WTC11 (cell line): Measurements from ENCODE around the gene C1orf167.

Source experiments
- E2F4 ChIP-seq: sonication (generic); formaldehyde crosslinking; IDR thresholded peaks from 2 replicates; pipeline ENCODE4 v1.8.1; 2022; ENCODE audit warnings: low read depth, mild to moderate bottlenecking, moderate library complexity, missing genetic modification reagents, borderline replicate concordance
- FOXK1 ChIP-seq: sonication (generic); formaldehyde crosslinking; IDR thresholded peaks from 2 replicates; pipeline ENCODE4 v1.8.0; 2022; ENCODE audit warnings: mild to moderate bottlenecking, moderate library complexity, missing genetic modification reagents
- MYBL2 ChIP-seq: sonication (generic); formaldehyde crosslinking; IDR thresholded peaks from 2 replicates; pipeline ENCODE4 v1.8.1; 2023; ENCODE audit warnings: mild to moderate bottlenecking, moderate library complexity, missing genetic modification reagents
- TEAD4 ChIP-seq: sonication (generic); formaldehyde crosslinking; IDR thresholded peaks from 2 replicates; pipeline ENCODE4 v1.8.0; 2022; ENCODE audit warnings: mild to moderate bottlenecking, missing genetic modification reagents
- ZNF121 ChIP-seq: sonication (generic); formaldehyde crosslinking; IDR thresholded peaks from 2 replicates; pipeline ENCODE4 v1.8.0; 2023; ENCODE audit warnings: missing genetic modification reagents
- ZNF138 ChIP-seq: sonication (generic); formaldehyde crosslinking; conservative IDR thresholded peaks from 2 replicates; pipeline ENCODE4 v1.8.1; 2022; ENCODE audit warnings: mild to moderate bottlenecking, moderate library complexity, missing genetic modification reagents
- TF ChIP-seq, protein P1 (sequence below): fragments of 200-600 bp; IDR thresholded peaks from 2 replicates; pipeline ENCODE4 v1.8.0; 2022; ENCODE audit warnings: antibody characterized with exemption
- TF ChIP-seq, protein P2 (sequence below): sonication (generic); formaldehyde crosslinking; IDR thresholded peaks from 2 replicates; pipeline ENCODE4 v1.8.0; 2022; ENCODE audit warnings: missing genetic modification reagents
- TF ChIP-seq, protein P3 (sequence below): sonication (generic); formaldehyde crosslinking; conservative IDR thresholded peaks from 2 replicates; pipeline ENCODE4 v1.8.1; 2022; ENCODE audit warnings: mild to moderate bottlenecking, missing genetic modification reagents

DNA sequence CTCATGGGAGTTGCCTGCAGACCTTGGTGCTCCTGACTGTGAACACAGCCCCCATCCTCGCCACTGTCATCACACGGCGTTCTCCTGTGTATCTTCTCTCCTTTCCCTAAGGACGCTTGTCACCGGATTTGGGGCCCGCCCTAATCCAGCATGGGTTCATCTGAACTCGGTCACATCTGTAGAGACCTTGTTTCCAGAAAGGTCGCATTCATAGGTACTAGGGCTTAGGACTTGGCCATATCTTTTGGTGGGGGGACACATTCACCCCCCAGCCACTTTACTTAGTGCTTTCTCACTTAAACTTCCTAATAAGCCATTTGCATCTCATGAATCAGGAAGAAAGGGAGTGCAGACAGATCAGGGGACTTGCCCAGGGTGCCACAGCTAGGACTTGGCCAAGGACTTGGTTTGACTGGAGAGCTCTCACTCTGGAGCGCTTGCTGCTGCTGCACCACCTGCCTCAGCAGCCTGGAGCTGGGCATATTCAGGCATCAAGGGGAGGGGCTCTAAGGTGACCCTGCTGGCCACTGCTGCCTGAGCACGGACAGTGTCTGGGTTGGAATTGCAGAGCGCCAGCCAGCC is 75.9 kb downstream of the C1orf167 start:
- no peak for TF ChIP-seq FOXK1 (CRISPR knock-in tag)
- TF ChIP-seq TEAD4: no peak
- TF ChIP-seq, protein P1, sequence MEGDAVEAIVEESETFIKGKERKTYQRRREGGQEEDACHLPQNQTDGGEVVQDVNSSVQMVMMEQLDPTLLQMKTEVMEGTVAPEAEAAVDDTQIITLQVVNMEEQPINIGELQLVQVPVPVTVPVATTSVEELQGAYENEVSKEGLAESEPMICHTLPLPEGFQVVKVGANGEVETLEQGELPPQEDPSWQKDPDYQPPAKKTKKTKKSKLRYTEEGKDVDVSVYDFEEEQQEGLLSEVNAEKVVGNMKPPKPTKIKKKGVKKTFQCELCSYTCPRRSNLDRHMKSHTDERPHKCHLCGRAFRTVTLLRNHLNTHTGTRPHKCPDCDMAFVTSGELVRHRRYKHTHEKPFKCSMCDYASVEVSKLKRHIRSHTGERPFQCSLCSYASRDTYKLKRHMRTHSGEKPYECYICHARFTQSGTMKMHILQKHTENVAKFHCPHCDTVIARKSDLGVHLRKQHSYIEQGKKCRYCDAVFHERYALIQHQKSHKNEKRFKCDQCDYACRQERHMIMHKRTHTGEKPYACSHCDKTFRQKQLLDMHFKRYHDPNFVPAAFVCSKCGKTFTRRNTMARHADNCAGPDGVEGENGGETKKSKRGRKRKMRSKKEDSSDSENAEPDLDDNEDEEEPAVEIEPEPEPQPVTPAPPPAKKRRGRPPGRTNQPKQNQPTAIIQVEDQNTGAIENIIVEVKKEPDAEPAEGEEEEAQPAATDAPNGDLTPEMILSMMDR: no peak
- TF ChIP-seq, protein P2, sequence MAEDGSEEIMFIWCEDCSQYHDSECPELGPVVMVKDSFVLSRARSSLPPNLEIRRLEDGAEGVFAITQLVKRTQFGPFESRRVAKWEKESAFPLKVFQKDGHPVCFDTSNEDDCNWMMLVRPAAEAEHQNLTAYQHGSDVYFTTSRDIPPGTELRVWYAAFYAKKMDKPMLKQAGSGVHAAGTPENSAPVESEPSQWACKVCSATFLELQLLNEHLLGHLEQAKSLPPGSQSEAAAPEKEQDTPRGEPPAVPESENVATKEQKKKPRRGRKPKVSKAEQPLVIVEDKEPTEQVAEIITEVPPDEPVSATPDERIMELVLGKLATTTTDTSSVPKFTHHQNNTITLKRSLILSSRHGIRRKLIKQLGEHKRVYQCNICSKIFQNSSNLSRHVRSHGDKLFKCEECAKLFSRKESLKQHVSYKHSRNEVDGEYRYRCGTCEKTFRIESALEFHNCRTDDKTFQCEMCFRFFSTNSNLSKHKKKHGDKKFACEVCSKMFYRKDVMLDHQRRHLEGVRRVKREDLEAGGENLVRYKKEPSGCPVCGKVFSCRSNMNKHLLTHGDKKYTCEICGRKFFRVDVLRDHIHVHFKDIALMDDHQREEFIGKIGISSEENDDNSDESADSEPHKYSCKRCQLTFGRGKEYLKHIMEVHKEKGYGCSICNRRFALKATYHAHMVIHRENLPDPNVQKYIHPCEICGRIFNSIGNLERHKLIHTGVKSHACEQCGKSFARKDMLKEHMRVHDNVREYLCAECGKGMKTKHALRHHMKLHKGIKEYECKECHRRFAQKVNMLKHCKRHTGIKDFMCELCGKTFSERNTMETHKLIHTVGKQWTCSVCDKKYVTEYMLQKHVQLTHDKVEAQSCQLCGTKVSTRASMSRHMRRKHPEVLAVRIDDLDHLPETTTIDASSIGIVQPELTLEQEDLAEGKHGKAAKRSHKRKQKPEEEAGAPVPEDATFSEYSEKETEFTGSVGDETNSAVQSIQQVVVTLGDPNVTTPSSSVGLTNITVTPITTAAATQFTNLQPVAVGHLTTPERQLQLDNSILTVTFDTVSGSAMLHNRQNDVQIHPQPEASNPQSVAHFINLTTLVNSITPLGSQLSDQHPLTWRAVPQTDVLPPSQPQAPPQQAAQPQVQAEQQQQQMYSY: no peak
- TF ChIP-seq MYBL2 (CRISPR knock-in tag): no peak
- no peak for TF ChIP-seq ZNF121
- no peak for TF ChIP-seq ZNF138 (CRISPR knock-in tag)
- TF ChIP-seq E2F4 (CRISPR knock-in tag): no peak
- TF ChIP-seq, protein P3, sequence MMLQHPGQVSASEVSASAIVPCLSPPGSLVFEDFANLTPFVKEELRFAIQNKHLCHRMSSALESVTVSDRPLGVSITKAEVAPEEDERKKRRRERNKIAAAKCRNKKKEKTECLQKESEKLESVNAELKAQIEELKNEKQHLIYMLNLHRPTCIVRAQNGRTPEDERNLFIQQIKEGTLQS (CRISPR knock-in tag): no peak
